HG03460 (cell line): ENCODE results near the gene FOXS1.
"Not testable (repeated sequence)": the region's sequence is repeated elsewhere in the genome, so short reads cannot be mapped to it uniquely, and the experiment has no call there.

Source experiments
- ATAC-seq: cut with Tn5 transposase; IDR thresholded peaks from one replicate; pipeline ENCODE4 v1.9.1; 2021; ENCODE audit not compliant: unreplicated experiment

The FOXS1 gene

DNA sequence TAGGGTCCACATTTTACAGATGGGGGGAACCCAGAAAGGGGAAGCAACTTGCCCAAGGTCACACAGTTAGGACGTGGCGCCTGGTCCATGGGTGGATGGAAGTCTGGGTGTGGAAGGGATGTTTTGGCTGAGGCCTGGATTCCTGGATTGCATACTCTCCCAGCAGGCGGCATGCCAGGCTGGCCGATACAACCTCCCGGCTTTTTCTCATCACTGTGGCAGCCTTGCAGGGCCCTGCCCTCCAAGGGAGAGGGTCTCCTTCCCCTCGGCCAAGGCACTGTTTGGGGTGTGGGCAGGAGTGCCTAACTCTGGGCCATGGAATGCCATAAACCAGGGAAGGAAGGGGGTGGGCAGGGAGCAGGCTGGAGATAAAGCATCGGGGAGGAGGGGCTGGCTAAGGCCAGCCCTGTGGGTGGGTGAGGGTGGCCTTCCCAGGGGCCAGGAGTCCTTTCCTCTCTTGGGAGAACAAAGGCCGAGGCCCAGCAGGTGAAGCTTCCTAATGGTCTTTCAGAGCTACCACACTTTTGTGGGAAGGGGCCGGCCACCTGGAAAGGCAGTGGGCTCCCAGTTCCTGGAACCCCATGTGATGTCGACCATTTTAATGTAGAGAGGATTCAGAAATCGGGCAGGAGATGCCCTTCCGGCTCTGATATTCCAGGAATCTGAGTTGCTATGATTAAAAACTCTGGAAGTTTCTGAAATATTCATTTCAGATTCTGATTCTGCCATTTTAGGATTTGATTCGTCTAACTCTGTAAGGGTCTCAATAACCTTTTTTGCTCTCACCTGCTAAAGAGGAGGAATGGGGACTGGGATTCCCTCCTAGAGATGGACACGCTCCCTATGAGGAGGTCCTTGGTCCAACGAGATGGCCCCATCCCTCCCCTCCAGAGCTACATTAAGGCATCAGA is 4.2 kb downstream of the FOXS1 start:
- ATAC-seq, result no peak

DNA sequence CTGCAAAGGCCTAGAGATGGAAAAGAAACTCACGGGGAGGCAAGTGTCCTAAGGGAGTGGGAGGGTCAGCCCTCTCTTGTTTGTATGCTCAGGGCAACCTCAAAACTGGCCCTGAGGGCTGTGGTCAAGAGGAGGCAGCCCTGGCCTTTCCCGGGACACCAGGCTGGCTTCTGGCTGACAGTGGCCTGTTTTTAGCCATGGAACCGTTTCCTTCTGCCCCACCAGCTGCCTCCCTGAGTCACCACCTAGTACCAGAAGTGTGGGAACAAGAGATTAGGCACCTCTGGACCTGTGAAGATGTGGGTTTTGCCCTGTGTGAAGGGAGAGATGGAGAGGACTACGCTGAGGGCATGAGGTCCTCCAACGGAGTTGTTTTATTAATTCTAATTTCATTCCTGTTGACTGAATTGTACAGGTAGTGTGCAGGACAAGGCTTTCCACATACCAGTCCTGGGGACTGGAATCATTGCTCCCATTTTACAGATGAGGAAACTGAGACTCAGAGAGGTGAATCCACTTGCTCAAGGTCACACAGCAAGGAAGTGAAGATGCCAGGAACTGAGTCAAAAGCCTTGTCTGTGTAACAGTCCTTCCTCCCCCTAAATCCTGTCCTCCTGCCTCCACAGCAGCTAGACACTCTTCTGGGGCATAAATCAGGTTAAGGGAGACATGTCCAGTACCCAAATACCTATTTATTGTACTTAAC is 5.5 kb downstream of the FOXS1 start:
- no peak for ATAC-seq

DNA sequence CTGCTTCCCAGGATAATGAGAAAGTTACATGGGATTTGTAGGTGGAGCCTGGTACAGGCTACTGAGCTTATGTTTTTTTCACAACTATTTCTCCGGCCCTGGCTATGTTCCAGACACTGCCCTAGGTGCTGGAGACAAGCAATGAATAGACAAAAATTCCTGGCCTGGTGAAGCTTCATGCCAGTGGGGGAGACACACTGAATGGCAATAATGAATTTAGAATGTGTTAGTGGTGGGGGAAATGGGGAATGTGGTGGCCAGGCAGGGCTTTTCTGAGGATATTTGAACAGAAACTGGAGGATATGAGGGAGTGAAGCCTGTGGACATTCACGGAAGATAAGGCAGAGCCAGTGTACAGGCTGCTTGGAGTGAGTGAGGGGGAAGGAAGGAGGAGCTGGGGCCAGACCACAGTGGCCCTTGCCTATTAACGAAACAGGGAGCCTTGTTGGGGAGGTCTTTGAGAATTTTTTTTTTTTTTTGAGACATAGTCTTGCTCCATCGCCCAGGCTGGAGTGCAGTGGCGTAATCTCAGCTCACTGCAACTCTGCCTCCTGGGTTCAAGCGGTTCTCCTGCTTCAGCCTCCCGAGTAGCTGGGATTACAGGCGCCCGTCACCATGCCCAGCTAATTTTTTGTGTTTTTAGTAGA is 6.6 kb downstream of the FOXS1 start:
- ATAC-seq, result no peak

DNA sequence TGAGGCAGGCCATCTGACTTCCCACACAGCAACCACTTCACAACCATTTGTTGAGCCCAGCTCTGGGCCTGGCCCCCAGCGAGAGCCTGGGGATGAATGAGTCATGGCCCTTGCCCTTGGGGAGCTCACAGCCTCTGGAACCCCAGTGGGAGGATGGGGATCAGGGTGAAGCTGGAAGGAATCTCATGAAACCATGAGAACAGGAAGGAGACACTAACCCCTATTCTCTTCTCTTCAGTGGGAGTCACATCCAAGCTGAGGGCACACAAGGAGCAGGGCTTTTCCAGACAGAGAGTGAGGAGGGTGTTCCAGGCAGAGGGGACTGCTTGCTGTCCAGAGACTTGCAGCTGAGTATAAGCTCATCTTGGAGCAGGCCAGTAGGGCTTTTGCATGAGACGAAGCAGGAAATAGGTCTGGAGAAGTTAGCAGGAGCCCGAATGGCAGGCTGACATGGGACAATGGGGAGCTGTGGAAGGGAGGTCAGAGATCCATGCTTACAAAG is 7.5 kb downstream of the FOXS1 start:
- no peak for ATAC-seq

DNA sequence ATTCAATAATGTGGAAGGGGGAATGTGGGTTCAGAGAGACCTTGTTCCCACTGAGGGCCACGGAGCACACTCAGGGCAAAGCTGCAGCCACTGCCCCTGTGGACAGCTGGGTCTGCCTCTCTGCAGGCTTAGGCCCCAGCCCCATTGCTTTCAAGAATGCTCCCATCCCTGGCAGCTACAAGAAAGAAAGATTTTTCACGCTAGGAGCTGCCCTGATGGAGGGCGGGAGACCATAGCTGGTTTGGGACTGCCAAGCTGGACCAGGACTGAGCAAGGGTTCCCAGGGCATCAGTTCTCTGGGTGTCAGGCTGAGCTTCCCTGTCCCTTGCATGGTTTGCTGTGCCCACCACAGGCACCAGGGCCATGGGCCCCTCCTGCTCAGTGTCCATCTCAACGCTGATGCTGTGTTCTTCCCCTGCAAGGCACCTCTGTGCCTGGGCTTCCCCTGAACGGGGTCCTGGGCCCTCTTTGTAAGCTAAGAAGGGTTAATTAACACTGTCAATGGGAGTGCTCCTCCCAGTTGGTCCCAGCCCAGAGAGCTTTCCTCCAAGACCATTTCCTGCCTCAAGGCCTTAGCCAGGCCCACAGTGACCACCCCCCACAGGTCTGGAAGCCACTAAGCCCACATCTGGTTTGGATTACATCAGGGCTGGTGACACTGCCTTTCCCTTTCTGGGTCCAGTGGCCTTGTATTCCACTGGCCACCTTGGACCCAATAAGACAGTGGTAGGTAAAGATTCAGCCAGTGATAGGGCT is 8.4 kb downstream of the FOXS1 start:
- no peak for ATAC-seq

DNA sequence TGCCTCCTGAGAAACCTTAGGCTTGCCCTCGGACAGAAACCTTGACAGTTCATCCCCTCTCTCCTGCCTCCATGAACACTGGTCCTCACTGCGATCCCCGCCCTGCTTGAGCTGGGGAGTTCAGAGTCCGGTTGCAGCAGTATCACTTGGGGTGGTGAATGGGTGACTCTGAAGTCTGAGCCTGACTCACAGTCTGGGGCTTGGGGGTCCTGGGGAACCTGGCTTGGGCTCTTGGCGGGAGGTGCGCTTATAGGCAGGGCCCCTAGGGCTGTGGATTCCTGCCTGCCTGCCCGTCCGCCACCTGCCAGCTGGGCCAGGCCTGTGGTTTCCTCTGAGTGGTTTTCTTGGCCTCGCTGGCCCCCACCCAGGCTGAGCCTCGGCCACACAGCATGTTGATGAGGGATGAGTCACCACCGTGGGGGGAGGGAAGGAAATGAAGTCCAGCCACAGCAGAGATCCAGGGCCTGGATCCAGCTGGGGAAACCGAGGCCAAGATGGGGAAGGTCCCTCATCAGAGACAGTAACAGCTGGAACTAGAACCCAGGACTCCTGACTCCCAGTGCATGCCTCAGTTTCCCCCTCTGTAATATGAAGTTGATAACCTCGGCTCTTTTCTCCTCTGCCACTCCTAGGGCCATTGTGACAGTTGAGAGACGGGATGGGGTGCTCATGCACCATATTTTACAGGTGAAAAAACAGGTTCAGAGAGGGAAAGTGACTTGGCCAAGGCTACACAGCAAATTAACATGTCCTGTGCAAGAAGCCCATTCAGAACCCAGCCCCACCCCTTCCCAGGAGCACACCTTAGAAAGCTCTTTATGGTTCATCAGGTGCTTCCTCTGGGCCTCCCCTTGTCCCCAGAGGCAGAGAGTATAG is 9.2 kb downstream of the FOXS1 start:
- ATAC-seq, result peak; percentile 74

DNA sequence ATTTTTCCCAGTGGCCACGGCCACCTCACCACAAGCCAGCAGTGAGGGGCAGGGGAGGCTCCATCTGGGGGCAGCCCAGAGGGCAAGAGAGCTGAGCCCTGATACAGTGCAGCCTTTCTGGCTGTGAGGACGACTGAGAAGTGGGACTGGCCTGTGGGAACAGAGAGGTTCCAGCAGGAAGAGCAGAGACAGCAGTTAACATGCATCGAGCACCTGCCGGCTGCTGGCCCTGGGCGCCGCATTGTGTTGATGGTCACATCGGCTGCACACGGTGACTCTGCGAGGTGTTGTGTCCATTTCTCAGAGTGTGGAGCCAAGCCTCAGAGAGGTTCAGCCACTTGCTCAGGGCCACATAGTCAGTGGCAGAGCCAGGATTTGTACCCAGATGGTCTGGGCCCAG is 9.8 kb downstream of the FOXS1 start:
- ATAC-seq, result peak; percentile 15

DNA sequence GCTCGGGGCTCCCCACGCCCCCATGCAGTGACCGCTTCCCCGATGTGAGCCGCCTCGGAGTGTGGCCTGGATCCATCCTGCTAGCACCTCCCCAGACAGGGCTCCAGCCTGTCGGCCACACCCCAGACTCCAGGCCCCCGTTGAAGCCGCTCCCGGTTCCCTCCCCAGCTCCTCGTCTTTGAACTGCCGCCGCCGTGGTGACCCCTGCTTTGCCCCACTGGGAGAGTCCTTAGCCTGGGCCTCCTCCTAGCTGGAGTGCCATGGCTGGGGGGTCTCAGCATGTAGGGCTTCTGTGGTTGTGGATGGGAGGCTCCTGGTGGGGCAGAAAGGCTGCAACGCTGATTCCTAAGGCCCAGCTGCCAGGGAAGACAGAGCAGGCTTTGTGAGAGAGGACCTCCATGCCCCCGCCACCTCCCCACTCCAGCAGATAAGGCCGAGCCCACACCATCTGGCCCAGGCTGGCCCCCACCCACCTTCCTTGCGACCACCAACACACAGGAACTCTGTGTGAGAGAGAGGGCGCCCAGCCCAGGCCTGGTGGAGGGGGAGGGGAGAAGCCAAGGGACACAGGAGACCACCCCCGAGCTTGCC is 11.4 kb downstream of the FOXS1 start:
- no peak for ATAC-seq

DNA sequence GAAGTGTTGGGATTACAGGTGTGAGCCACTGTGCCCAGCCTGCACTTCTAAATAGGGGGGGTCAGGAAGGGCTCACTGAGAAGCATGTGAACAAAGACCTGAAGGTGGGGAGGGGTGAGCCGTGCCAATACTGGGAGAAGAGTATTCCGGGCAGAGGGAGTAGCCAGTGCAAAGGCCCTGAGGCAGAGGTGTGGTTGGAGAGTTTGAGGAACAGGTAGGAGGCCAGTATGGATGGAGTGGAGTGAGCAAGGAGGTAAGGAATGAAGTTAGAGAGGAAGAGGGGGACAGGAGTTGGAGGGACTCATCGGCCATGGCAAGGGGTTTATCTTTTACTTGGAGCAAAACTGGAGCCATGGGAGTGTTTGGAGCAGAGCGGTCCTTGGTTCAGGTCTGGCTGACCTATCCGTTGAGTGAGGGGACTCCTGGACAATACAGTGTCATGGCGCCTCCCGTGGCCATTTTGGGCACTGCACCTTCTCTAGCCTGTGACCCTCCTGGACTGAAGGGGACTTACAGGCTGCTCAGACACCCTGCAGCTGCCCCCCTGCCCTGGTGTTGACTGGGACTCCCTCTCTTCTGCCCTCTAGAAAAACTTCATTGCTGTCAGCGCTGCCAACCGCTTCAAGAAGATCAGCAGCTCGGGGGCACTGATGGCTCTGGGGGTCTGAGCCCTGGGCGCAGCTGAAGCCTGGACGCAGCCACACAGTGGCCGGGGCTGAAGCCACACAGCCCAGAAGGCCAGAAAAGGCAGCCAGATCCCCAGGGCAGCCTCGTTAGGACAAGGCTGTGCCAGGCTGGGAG is 12.1 kb downstream of the FOXS1 start:
- no peak for ATAC-seq

DNA sequence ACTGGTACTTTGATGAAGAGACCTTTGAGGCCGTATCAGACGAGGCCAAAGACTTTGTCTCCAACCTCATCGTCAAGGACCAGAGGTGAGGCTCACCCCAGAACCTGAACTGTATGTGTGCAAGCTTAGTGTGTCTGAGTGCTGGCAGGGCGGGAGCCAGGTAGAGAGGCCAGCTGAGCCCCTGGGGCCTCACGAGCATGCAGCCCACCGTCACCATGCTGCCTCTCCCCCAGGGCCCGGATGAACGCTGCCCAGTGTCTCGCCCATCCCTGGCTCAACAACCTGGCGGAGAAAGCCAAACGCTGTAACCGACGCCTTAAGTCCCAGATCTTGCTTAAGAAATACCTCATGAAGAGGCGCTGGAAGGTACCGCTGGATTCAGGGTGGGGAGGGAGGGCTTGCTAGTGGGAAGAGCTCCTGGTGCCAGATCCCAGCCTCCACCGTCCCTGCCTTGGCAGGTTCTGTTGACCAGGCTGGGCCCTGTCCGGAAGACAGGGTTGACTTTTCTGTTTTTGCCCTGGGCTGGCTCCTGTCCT is 13.6 kb downstream of the FOXS1 start:
- ATAC-seq, result no peak

DNA sequence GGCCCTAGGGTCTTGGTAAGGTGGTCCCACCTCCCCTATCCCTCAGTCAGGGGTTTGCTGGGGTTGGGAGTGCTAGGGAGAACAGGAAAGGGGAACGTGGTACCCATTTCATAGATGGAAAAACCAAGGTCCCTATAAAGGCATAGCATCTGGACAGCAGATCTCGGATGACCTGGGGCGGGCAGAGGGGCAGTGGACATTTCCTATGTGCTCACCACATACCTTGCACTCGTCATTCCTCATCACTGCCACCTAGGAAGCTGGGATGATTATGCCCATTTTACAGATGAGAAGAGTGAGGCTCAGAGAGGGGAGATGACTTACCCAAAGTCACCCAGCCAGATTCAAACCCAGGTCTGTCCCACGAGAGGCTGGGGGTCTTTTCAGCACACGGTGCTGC is 14.2 kb downstream of the FOXS1 start:
- ATAC-seq, result no peak

DNA sequence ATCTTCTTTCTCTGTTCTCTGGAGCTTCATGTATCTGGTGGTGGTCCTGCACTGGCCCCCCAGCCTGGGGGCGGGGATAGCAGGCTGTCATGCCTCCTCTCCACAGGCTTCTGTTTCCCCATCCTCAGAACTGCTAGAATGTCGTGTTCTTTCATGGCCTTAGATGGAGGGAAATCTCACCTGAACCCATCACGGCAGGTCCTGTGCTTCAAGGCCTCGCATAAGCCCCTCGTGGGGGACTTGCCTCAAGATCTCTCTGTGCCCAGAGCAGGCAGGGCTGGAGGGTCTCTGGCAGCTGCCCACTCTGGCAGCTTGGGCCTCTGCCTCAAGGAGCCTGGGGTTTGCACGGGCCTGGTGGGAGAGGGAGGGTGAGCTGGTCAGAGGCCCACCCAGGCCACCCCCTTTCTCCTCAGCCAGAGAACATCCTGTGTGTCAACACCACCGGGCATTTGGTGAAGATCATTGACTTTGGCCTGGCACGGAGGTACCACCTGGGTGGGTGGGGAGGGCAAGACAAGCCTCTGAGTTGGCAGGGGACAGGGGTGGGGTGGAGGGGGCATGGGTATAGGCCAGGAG is 14.9 kb downstream of the FOXS1 start:
- ATAC-seq, result no peak

DNA sequence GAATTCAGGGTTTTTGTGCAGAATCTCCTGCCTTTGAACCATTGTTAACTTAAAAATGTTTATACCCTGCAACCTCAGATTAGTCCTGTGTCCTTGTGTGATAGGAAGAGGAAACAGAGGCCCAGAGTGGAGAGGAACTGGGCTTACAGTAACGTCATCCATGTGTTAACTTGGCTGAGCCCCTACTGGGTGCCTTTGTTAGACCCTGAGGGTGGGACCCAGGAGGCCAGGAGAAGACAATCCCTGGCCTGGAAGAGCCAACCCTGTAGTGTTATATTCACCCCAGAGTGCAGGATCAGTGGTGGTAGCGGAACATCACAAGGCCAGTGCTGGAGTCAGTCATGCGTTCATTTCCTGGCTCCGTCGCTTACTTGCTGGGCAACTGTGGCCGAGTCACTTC is 15.7 kb downstream of the FOXS1 start:
- no peak for ATAC-seq

DNA sequence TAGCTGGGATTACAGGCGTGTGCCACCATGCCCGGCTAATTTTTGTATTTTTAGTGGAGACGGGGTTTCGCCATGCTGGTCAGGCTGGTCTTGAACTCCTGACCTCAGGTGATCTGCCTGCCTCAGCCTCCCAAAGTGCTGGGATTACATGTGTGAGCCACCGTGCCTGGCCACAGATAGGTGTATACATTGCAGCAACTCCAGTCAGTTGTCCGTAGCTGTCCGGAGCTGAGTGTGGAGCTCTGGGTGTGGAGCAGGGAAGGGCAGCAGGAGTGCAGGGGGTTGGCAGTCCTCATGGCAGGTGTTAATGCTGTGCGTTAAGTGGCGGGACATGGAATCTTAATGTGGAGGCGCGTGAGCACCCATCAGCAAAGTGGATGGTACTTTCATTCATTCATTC is 17.4 kb downstream of the FOXS1 start:
- ATAC-seq, result not testable (repeated sequence)

DNA sequence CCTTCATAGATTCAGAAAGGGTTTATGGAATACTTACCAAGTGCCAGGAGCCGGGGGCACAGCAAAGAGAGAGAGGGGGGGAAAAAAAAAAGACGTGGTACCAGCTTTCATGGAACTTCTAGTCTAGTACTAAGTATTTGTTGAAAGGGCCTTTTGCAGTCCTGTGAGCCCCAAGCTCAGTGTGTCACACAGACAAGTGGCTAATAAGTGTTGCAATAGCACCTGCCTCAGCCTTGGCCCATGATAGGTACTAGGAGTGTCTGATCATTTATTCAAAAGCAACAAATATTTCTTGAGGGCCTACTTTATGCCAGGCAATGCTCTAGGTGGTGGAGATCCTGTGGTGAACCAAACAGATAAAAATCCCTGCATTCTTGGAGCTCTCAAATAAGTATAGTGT is 18.3 kb downstream of the FOXS1 start:
- ATAC-seq, result no peak

DNA sequence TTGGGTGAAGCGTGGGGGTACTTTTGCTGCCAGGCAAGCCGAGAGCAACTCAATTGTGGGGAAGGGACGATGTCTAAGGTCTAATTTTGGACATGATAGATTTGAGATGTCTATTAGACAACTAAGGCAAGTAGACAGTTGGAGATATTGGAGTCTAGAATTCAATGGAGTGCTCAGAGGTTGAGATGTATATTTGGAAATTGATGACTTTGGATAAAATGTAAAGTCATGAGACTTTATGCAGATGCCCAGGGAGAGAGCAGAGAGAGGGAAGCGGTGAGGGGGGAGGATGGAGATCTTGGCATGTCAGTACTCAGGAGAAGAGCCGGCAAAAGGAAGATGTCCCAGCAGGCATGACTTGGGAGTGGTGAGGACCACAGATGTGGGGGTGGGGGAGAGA is 19.3 kb downstream of the FOXS1 start:
- ATAC-seq, result no peak

DNA sequence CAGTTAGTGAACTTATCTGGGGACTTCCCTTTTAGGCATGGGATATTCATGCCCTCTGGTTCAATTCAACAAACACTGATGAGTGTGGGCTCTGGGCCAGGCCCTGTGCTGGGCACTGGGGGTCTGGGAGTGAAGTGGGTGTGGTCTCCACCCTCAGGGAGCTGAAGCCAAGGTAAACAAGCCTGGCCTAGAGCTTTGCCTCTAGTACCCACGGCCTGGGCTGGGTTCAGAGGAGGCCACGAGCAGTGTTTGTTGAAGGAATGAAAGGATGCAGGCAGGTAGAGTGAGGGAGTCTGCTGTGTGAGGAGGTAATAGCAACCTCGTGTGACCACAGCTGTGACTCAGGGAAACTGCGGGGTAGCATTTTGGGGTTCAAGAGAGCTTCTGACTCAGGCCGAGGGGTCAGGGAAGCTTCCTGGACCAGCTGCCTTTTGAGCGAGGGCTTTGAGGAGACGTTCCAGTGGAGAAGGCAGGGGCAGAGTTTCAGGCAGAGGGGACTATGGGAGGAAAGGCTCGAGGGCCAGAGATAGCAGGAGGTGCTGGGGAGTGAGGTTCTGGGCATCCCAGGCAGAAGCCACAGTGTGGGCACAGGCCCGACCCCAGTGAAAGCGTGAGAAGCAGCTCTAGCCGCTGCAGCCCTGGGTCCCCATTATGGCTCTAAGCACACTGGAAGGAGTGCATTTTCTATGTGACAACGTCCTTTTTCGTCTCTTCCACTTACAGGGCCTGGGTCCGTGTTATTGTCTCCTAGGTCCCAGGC is 20.7 kb downstream of the FOXS1 start:
- ATAC-seq, result no peak

DNA sequence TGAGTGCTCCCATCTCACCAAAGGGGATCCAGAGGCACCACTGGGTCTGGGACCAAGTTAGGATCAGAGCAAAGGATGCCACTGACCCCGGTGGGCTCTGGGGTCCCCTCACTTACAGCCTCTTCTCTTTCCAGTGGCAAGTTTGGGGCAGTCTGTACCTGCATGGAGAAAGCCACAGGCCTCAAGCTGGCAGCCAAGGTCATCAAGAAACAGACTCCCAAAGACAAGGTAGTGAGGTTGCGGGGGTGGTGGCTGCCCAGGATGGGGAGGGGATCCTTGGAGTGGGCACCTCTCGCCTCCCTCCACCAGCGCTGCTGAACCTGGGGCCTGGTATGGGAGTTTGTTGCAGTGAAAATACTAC is 21.3 kb downstream of the FOXS1 start:
- ATAC-seq, result no peak
